ENCODE results near the gene SNRNP25.

SNRNP25 gene

GRCh38 chr16:84718-85406 lies 31.2 kb downstream of the SNRNP25 start (continued):
- peak; percentile 78 for TF ChIP-seq GLIS1 (tag by site-specific recombination; IDR thresholded peaks at IDR 0.05)
- TF ChIP-seq ZNF707 (tag by site-specific recombination; IDR thresholded peaks at IDR 0.05) = no peak
- no peak for TF ChIP-seq ZNF510 (tag by site-specific recombination; IDR thresholded peaks at IDR 0.05; ENCODE audit: insufficient replicate concordance)
- peak; percentile 86 for TF ChIP-seq ZFHX2 (tag by site-specific recombination; conservative IDR thresholded peaks at IDR 0.05)
- peak; percentile 56; the same call in 1 of the 2 replicates for TF ChIP-seq PATZ1 (tag by site-specific recombination; IDR thresholded peaks at IDR 0.05)
- peak; percentile 80 for TF ChIP-seq PRDM10 (tag by site-specific recombination; IDR thresholded peaks at IDR 0.05)
- TF ChIP-seq ZNF121 (tag by site-specific recombination; IDR thresholded peaks at IDR 0.05) = no peak
- TF ChIP-seq SP2 (tag by site-specific recombination; IDR thresholded peaks at IDR 0.05) = peak; percentile 20; the same call in 1 of the 2 replicates
- TF ChIP-seq YY1 (tag by site-specific recombination; IDR thresholded peaks at IDR 0.05) = no peak
- no peak for TF ChIP-seq ZNF175 (tag by site-specific recombination; IDR thresholded peaks at IDR 0.05)
- no peak for TF ChIP-seq ZNF560 (tag by site-specific recombination; IDR thresholded peaks at IDR 0.05; ENCODE audit: borderline replicate concordance)
- TF ChIP-seq ZBTB17 (tag by site-specific recombination; IDR thresholded peaks at IDR 0.05) = peak; percentile 27; the same call in 1 of the 2 replicates
- no peak for TF ChIP-seq ZBTB49 (tag by site-specific recombination; IDR thresholded peaks at IDR 0.05; ENCODE audit: low read depth)
- TF ChIP-seq ZNF10 (tag by site-specific recombination; IDR thresholded peaks at IDR 0.05) = no peak
- TF ChIP-seq ZIC2 (tag by site-specific recombination; IDR thresholded peaks at IDR 0.05) = peak; percentile 25
- TF ChIP-seq SP3 (tag by site-specific recombination; IDR thresholded peaks at IDR 0.05) = 0 out of 2 replicates have a peak, but pooled peaks have one; percentile 11
- TF ChIP-seq ZNF335 (tag by site-specific recombination; conservative IDR thresholded peaks at IDR 0.05) = no peak
- TF ChIP-seq MEIS1 (CRISPR knock-in tag; IDR thresholded peaks at IDR 0.05; ENCODE audit: borderline replicate concordance) = no peak
- TF ChIP-seq ZNF629 (tag by site-specific recombination; IDR thresholded peaks at IDR 0.05) = 0 out of 2 replicates have a peak, but pooled peaks have one; percentile 15
- TF ChIP-seq INSM2 (tag by site-specific recombination; IDR thresholded peaks at IDR 0.05) = no peak
- no peak for TF ChIP-seq ZSCAN4 (tag by site-specific recombination; IDR thresholded peaks at IDR 0.05)
- TF ChIP-seq EGR2 (tag by site-specific recombination; IDR thresholded peaks at IDR 0.05; ENCODE audit: low read depth) = peak; percentile 79
- TF ChIP-seq ZNF621 (tag by site-specific recombination; IDR thresholded peaks at IDR 0.05) = no peak
- TF ChIP-seq ZNF600 (tag by site-specific recombination; IDR thresholded peaks at IDR 0.05) = 0 out of 2 replicates have a peak, but pooled peaks have one; percentile 4
- TF ChIP-seq ZNF626 (tag by site-specific recombination; IDR thresholded peaks at IDR 0.05) = no peak
- TF ChIP-seq ZEB2 (tag by site-specific recombination; IDR thresholded peaks at IDR 0.05) = no peak
- no peak for TF ChIP-seq AEBP2 (tag by site-specific recombination; IDR thresholded peaks at IDR 0.05; ENCODE audit: borderline replicate concordance)
- TF ChIP-seq KLF10 (tag by site-specific recombination; IDR thresholded peaks at IDR 0.05) = no peak
